Adrenal gland (tissue), 12 donors: ENCODE results near the gene CNTN4. TPM values are rescaled to one million over a fixed set of nuclear protein-coding genes. Genes with fewer than 3 reads are reported as not detected.

Source experiments
- DNase-seq, 7 donors: peaks; one replicate each; pipeline ENCODE4 v3.0.0-alpha.2; 2019 to 2020
- H3K27ac ChIP-seq, 5 donors: fragments of 200-600 bp; sonication (generic) in 4 of 5; 1 replicate in 3 of 5; 2 replicates in 2 of 5; pipeline versions ENCODE4 v1.5.1 to v1.8.0; 2016 to 2020; ENCODE audit warnings: mild to moderate bottlenecking in 1 of 5
- H3K27me3 ChIP-seq: fragments of 200-600 bp; 2 replicates; pipeline ENCODE4 v1.8.0; 2021
- H3K36me3 ChIP-seq, 2 donors: fragments of 200-600 bp; replicated peaks in 1 of 2; 1 replicate in 1 of 2; 2 replicates in 1 of 2; pipeline versions ENCODE4 v1.5.1 to v1.8.0; 2018 to 2022
- H3K4me1 ChIP-seq, 2 donors: fragments of 200-600 bp; replicated peaks in 1 of 2; 1 replicate in 1 of 2; 2 replicates in 1 of 2; pipeline versions ENCODE4 v1.5.1 to v1.8.0; 2018 to 2021
- H3K4me3 ChIP-seq, 4 donors: fragments of 200-600 bp; sonication (generic) in 3 of 4; one replicate each; pipeline ENCODE4 v1.5.1; 2016 to 2018
- H3K9me3 ChIP-seq, 3 donors: fragments of 200-600 bp; sonication (generic) in 1 of 3; replicated peaks in 1 of 3; 1 replicate in 2 of 3; 2 replicates in 1 of 3; pipeline versions ENCODE4 v1.5.1 to v1.8.0; 2016 to 2021
- CTCF ChIP-seq, 6 experiments: fragments of 450-650 bp in 4 of 6; fragments of 200-600 bp in 2 of 6; sonication (generic) in 1 of 6; IDR thresholded peaks; 1 replicate in 5 of 6; 2 replicates in 1 of 6; pipeline versions ENCODE4 v1.5.1 to v1.8.0; 2016 to 2021; ENCODE audit warnings: antibody characterized with exemption in 6 of 6, mild to moderate bottlenecking in 2 of 6, moderate library complexity in 1 of 6
- POLR2A ChIP-seq, 2 donors: fragments of 450-650 bp; IDR thresholded peaks; one replicate each; pipeline ENCODE4 v1.6.1; 2017; ENCODE audit warnings: antibody characterized with exemption in 2 of 2, mild to moderate bottlenecking in 2 of 2, moderate library complexity in 1 of 2
- WGBS, 4 donors: extraction: QIAGEN DNeasy Blood & Tissue Kit in 2 of 4; methylation state at CpG; one replicate each; pipeline versions ENCODE4 v1.1.5 to v1.1.7; 2013 to 2017; 5-methylcytosine and 5-hydroxymethylcytosine counted together
- intact Hi-C, 2 donors: fragments of 100-400 bp; cut with DNase I; formaldehyde crosslinking; loops; one replicate each; pipeline versions ENCODE4 v1.14.1 to v1.15.0; 2022 to 2023
- polyA plus RNA-seq, 3 donors: library from polyadenylated mRNA; stranded (reverse); fragments of 200-250 nt in 2 of 3; fragments of 350-450 nt in 1 of 3; fragmentation: Illumina TruSeq in 1 of 3; extraction: RNeasy Lipid Tissue Mini Kit (QIAGEN cat#74804) in 1 of 3; gene quantifications; one replicate each; pipeline ENCODE4 v1.2.3, GENCODE V29; 2013 to 2014
- total RNA-seq, 9 donors: library from RNA; depleted of rRNA in 4 of 9; stranded (reverse); fragments of >200 nt in 4 of 9; fragments of 120-200 nt in 1 of 9; fragmentation: NEBNext Ultra II Directional in 1 of 9; extraction: Animal tissue kit (Norgen Biotek cat#: 25700) in 1 of 9; gene quantifications; one replicate each; pipeline versions ENCODE4 v1.1.0 to v1.2.4, GENCODE V29; 2013 to 2023
- donor health status: healthy with polysubstance abuse.
- donor health status: Bipolar disorder and iron deficiency.
- donor health status: DM: yes; HTN: yes; CAD: no.
- donor health status: DM: no; HTN: no; CAD: no.
- donor health status: DM: no; HTN: no; CAD: no.
- donor health status: DM: yes; HTN: yes; CAD: no.

CNTN4 gene
- total and polyA plus RNA-seq, 12 donors: 0.17 to 9.2 (median 1.6) TPM

DNA sequence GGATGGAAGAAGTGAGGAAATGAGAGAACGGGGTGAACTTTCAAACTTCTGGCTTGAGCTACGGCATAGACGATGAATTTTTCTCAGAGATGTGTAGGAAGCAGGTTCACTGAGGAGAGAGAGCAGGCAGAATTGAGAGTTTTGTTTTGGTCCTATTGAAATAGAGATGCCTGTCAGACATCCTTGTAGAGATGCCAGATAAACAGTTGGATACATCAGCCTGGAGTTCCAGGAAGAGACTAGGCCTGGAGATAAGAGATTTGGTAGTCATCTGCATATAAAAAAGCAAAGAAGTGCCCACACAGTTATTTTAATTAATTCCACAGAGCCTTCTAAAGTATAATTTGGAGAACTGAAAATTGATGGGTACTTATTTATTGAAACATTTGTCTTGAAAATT, 515.9 kb downstream of the CNTN4 start:
- no peaks in the 10 kb centered on the region for H3K9me3 ChIP-seq
- TF ChIP-seq CTCF (IDR thresholded peaks at IDR 0.05): no peak
- TF ChIP-seq POLR2A (IDR thresholded peaks at IDR 0.05): no peak
- H3K27me3 ChIP-seq: no peaks in the 10 kb centered on the region
- intact Hi-C loops: no loop called here
- WGBS, 4 donors: 85 to 92% (median 86%) methylated on average over 3 of the region's 3 CpGs
- DNase-seq: no peak
- no peak overlapping the region for H3K27ac ChIP-seq
- H3K36me3 ChIP-seq: no peaks in the 10 kb centered on the region
- H3K4me1 ChIP-seq: no peaks in the 10 kb centered on the region
- H3K4me3 ChIP-seq: no peak overlapping the region

GRCh38 chr3:2615080-2615479, 516.4 kb downstream of the CNTN4 start:
- Histone ChIP-seq H3K36me3 (no peaks in the 10 kb centered on the region), H3K9me3 (no peaks in the 10 kb centered on the region), H3K4me1 (no peaks in the 10 kb centered on the region), H3K4me3 (no peak overlapping the region), H3K27ac (no peak overlapping the region), H3K27me3 (no peaks in the 10 kb centered on the region)
- intact Hi-C loops: no loop called here
- no peak for DNase-seq
- TF ChIP-seq CTCF (IDR thresholded peaks at IDR 0.05) (no peak), POLR2A (IDR thresholded peaks at IDR 0.05) (no peak)

GRCh38 chr3:2623436-2623835, 524.8 kb downstream of the CNTN4 start:
- Histone ChIP-seq H3K36me3 (no peaks in the 10 kb centered on the region), H3K4me3 (no peak overlapping the region), H3K27me3 (no peaks in the 10 kb centered on the region), H3K9me3 (no peaks in the 10 kb centered on the region), H3K4me1 (no peaks in the 10 kb centered on the region), H3K27ac (no peak overlapping the region)
- DNase-seq: no peak
- TF ChIP-seq POLR2A (IDR thresholded peaks at IDR 0.05): no peak
- TF ChIP-seq CTCF (IDR thresholded peaks at IDR 0.05): no peak
- WGBS, 4 donors: 20 to 36% (median 30%) methylated on average over 1 of the region's 1 CpG
- intact Hi-C loops: no loop called here

DNA sequence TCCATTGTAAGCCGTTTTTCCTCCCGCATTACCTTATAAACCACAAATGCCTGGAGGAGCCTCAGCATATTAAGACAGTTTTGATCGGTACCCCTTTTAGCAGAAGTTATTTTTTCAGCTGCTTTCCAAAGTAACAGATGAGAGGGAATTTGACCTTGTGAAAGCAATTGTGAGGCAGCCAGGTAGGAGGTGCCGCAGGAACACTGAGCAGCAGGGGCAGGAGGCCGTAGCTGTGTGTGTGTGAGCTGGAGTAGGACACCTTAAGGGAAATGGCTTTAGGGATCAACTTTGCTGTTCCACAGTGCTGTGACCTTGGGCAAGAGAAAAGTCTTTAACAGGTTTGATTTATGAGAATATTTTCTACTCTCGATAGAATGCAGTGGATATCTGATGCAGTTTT, 529.5 kb downstream of the CNTN4 start:
- TF ChIP-seq POLR2A (IDR thresholded peaks at IDR 0.05) (no peak), CTCF (IDR thresholded peaks at IDR 0.05) (no peak)
- no peak for DNase-seq
- Histone ChIP-seq H3K27ac (no peak overlapping the region), H3K9me3 (no peaks in the 10 kb centered on the region), H3K4me3 (no peak overlapping the region), H3K36me3 (no peaks in the 10 kb centered on the region), H3K27me3 (no peaks in the 10 kb centered on the region), H3K4me1 (no peaks in the 10 kb centered on the region)
- 54 to 59% (median 57%) methylated on average over 6 of the region's 6 CpGs for WGBS, 4 donors
- intact Hi-C loops: no loop called here
